Adrenal gland (tissue), 5 donors: Measurements from ENCODE around the gene TCN2.
A peak's percentile ranks its signal among the peaks of the same experiment; 100 is the strongest.

ENCODE experiments used
- POLR2A ChIP-seq, 2 donors: fragments of 450-650 bp; IDR thresholded peaks; one replicate each; pipeline ENCODE4 v1.6.1; 2017; ENCODE audit warnings: antibody characterized with exemption in 2 of 2, mild to moderate bottlenecking in 2 of 2, moderate library complexity in 1 of 2
- TF ChIP-seq, protein P1 (sequence below), 6 experiments: fragments of 450-650 bp in 4 of 6; fragments of 200-600 bp in 2 of 6; sonication (generic) in 1 of 6; IDR thresholded peaks; 1 replicate in 5 of 6; 2 replicates in 1 of 6; pipeline versions ENCODE4 v1.5.1 to v1.8.0; 2016 to 2021; ENCODE audit warnings: antibody characterized with exemption in 6 of 6, mild to moderate bottlenecking in 2 of 6, moderate library complexity in 1 of 6
- donor health status: DM: no; HTN: no; CAD: no.

- TF ChIP-seq, protein P1, sequence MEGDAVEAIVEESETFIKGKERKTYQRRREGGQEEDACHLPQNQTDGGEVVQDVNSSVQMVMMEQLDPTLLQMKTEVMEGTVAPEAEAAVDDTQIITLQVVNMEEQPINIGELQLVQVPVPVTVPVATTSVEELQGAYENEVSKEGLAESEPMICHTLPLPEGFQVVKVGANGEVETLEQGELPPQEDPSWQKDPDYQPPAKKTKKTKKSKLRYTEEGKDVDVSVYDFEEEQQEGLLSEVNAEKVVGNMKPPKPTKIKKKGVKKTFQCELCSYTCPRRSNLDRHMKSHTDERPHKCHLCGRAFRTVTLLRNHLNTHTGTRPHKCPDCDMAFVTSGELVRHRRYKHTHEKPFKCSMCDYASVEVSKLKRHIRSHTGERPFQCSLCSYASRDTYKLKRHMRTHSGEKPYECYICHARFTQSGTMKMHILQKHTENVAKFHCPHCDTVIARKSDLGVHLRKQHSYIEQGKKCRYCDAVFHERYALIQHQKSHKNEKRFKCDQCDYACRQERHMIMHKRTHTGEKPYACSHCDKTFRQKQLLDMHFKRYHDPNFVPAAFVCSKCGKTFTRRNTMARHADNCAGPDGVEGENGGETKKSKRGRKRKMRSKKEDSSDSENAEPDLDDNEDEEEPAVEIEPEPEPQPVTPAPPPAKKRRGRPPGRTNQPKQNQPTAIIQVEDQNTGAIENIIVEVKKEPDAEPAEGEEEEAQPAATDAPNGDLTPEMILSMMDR (IDR thresholded peaks at IDR 0.05): peak in 2 of 6 experiments; percentile 16 to 30
- no peak for TF ChIP-seq POLR2A (IDR thresholded peaks at IDR 0.05)
These were observed 4.9 kb upstream of the TCN2 start for GRCh38 chr22:30602049-30602448.
